Mesodermal cell (in vitro differentiated cells): ENCODE results near the gene FAM228B.
"Not testable (repeated sequence)": the region's sequence is repeated elsewhere in the genome, so short reads cannot be mapped to it uniquely, and the experiment has no call there.

Experiments
- H3K27ac ChIP-seq: 2 replicates; pipeline ENCODE4 v1.7.0; 2013; ENCODE audit warnings: mild to moderate bottlenecking, low read depth, low read length, moderate library complexity; ENCODE audit not compliant: severe bottlenecking
- H3K36me3 ChIP-seq: 2 replicates; pipeline ENCODE4 v1.7.1; 2013; ENCODE audit warnings: mild to moderate bottlenecking, low read length, moderate library complexity; ENCODE audit not compliant: control insufficient read depth, insufficient read depth
- H3K4me1 ChIP-seq: one replicate; pipeline ENCODE4 v1.7.1; 2013; ENCODE audit warnings: mild to moderate bottlenecking, low read length; ENCODE audit not compliant: insufficient read depth, control insufficient read depth, poor library complexity, severe bottlenecking
- H3K4me3 ChIP-seq: 2 replicates; pipeline ENCODE4 v1.7.0; 2013; ENCODE audit warnings: low read length, control low read depth, mild to moderate bottlenecking; ENCODE audit not compliant: insufficient read depth, poor library complexity, severe bottlenecking; ENCODE audit errors: extremely low read depth
- H3K9me3 ChIP-seq: 2 replicates; pipeline ENCODE4 v1.7.1; 2013; ENCODE audit warnings: mild to moderate bottlenecking, low read length, moderate library complexity; ENCODE audit not compliant: control insufficient read depth
- WGBS, 2 experiments: methylation state at CpG; one replicate each; pipeline ENCODE4 v1.1.5; 2013; ENCODE audit warnings: missing lambda C conversion rate in 2 of 2; ENCODE audit not compliant: insufficient coverage in 2 of 2; 5-methylcytosine and 5-hydroxymethylcytosine counted together

FAM228B gene

DNA sequence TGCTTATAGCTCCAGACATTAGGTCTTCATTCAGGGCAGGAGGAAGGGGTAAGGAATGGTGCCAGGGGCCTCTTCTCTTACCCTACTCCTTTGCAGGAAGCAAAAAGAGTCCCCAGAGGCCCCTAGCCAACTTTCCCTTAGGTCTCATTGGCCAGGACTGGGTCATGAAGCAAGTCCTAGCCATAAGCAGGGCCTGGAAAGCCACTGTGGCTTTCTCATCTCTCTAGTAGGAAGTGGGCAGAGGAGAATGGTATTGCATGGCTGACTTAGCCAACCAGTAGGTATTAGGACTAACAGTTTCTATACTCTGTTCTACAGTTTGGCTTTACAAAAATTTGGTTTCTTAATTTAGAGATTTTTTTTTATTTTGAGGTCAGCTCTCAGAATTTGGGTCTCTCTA lies 56.4 kb downstream of the FAM228B start:
- Histone ChIP-seq H3K36me3 (no peaks in the 10 kb centered on the region), H3K27ac (no peak overlapping the region), H3K4me3 (no peak overlapping the region), H3K4me1 (no peaks in the 10 kb centered on the region), H3K9me3 (no peaks in the 10 kb centered on the region)

DNA sequence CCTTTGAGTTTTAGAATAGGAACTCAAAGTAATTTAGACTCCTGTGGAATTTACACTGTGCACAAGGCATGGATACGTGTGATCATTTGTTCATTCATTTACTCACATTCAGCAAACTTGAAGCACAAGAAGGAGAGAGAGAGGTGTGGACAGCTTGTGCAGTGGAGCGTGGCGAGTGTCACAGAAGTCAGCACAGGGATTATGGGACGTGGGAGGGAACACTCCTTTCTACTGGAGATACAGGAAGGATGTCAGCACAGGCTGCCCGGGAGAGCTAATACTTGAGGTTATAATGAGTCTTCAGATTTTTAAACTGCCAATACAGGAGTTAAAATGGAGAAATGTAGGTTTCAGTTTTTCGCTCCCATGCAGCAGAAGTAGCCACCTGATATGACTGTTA lies 58.6 kb downstream of the FAM228B start:
- Histone ChIP-seq H3K27ac (no peak overlapping the region), H3K4me1 (no peaks in the 10 kb centered on the region), H3K9me3 (no peaks in the 10 kb centered on the region), H3K4me3 (no peak overlapping the region), H3K36me3 (no peaks in the 10 kb centered on the region)
- 92 to 95% methylated on average over 5 of the region's 6 CpGs for WGBS, 2 experiments

DNA sequence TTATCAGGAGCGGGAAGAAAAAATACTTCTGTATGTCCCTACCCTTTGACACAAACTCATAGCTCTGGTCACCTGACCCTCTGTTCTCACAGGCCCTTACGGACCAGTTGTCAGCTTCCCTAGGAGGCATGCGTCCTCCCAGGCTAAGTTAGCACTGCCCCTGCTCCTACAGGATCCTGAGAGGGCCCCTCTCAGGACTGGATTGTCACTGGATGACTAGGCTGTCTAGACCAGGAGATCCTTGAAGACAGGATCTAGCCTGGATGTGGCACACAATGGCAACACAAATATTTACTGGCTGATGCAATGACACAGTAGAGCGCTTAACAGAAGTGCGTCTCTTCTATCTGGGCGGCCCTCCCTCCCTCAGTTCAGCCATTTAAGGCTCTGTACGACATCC lies 59.2 kb downstream of the FAM228B start:
- WGBS, 2 experiments: 90 to 95% methylated on average over 4 to 7 of the region's 7 CpGs
- no peaks in the 10 kb centered on the region for H3K4me1 ChIP-seq
- no peak overlapping the region for H3K27ac ChIP-seq

DNA sequence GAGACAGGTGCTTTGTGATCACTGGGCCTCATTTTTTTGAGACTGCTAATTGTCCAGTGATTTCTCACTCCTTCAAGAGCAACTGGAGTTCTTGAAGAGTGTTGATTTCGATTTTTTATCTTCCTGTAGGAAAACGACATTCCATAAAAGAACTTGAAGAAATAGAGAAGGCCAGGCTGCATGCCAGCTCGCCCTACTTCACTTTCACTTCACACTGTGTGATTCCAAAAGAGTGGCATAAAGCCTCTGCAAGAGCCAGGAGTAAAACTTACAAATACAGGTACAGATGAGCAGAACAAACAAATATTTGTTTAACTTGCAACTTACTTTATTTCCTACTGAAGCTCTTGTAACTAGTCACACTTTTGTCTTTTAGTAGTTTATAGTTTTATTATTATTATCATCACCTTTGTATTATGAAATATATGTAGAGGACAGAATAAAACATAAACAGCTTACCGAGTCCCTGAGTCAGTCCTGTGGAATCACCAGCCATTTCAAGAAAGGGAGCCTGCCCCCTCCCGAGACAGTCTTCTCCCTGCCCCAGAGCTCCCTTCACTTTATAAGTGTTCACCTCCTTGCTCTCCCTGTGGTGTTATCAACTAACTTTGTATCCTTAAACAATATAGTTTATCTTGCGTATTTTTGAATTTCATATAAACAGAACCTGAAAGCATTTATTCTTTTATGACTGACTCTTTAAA lies 60.2 kb downstream of the FAM228B start:
- no peak overlapping the region for H3K4me3 ChIP-seq
- no peaks in the 10 kb centered on the region for H3K4me1 ChIP-seq
- WGBS, 2 experiments: 100% methylated on average over 1 of the region's 6 CpGs
- H3K9me3 ChIP-seq: no peaks in the 10 kb centered on the region
- no peak overlapping the region for H3K27ac ChIP-seq
- no peaks in the 10 kb centered on the region for H3K36me3 ChIP-seq

More for the DNA sequence above, 59.2 kb downstream of the FAM228B start:
- H3K9me3 ChIP-seq: no peaks in the 10 kb centered on the region
- H3K36me3 ChIP-seq: no peaks in the 10 kb centered on the region
- no peak overlapping the region for H3K4me3 ChIP-seq

DNA sequence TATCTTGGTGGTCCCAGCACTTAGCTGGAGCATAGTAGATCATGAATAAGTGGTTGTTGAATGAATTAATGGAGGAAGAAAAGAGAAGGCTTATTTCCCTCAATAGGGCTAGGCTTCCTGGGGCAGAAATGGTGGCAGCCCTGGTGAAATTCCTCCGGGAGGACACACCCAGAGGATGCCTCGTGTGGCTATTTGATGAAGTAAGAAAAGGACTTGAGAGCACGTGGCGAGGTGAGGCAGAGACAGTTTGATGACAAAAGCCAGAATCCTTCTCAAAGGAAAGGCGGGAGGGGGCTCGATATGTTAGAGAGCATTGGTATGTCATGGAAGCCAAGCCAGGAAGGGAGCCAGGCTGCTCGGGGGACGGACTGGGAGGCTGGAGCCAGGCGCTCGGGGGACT lies 66.3 kb downstream of the FAM228B start:
- H3K4me1 ChIP-seq: no peaks in the 10 kb centered on the region
- no peak overlapping the region for H3K4me3 ChIP-seq
- WGBS, 2 experiments: 88% methylated on average over 10 of the region's 10 CpGs
- H3K36me3 ChIP-seq: no peaks in the 10 kb centered on the region
- H3K27ac ChIP-seq: no peak overlapping the region
- H3K9me3 ChIP-seq: no peaks in the 10 kb centered on the region

DNA sequence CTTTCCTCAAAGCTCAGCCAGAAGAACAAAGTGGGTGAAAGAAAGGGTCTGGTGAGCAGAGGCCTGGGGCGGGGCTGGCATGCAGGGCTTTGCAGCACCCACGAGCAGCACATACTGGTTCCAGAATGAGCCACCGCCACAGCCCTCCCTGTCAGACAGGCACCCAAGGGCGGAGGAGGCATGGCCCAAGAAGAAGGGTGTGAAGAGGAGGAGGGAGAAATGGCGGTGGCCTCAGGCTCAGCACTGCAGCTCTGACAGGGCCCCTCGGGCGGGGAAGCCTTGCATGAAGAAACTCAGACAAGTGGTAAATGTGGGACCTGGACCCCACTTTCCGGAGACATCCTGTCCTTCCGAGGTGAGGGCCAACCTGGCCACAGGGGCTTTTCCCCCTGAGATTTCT lies 67.2 kb downstream of the FAM228B start:
- 91 to 93% methylated on average over 6 to 8 of the region's 9 CpGs for WGBS, 2 experiments
- no peaks in the 10 kb centered on the region for H3K4me1 ChIP-seq
- no peak overlapping the region for H3K27ac ChIP-seq
- no peaks in the 10 kb centered on the region for H3K36me3 ChIP-seq
- no peaks in the 10 kb centered on the region for H3K9me3 ChIP-seq
- no peak overlapping the region for H3K4me3 ChIP-seq

DNA sequence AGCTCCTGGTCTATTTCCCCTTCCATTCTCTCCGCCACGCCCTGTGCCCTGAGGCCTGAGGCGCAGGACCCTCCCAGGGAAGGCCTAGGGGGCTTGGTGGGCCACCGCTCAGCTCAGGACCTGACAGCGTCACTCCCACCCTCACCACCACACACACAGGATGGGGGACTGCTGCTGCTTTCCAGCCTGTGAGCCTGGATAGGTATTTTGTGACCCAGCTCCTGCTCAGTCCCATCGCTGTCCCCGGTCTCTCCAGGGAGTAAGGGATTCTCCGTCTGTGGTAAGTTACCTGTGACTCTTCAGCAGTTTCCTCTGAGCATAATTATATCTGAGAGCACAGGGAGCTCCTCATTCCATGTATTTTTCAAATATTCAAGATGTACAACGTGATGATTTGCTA lies 67.9 kb downstream of the FAM228B start:
- H3K36me3 ChIP-seq: no peaks in the 10 kb centered on the region
- H3K4me3 ChIP-seq: no peak overlapping the region
- WGBS, 2 experiments: 90 to 95% methylated on average over 7 to 8 of the region's 9 CpGs
- H3K27ac ChIP-seq: no peak overlapping the region
- no peaks in the 10 kb centered on the region for H3K4me1 ChIP-seq
- no peaks in the 10 kb centered on the region for H3K9me3 ChIP-seq

DNA sequence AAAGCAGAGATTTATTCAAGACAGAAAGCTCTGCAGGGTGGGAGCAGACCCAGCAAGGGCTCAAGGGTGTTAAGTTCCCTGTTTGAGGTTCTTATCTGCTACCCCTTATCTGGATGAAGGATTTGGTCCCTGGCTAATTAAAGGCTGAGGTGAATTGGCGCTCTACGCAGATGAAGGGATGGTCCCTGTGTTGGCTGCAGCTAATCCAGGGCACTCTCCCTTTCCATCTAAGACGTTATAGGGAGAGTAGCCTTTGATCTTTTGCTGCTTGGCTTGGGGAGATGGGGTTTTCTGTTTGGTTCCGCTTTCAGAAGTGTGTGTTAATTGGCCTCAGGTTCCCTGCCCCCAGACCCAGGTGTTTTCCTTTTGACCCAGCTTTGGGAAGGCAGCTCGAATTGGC lies 68.6 kb downstream of the FAM228B start:
- WGBS, 2 experiments: 86 to 96% methylated on average over 1 to 3 of the region's 5 CpGs
- no peaks in the 10 kb centered on the region for H3K9me3 ChIP-seq
- no peak overlapping the region for H3K27ac ChIP-seq
- H3K36me3 ChIP-seq: no peaks in the 10 kb centered on the region
- H3K4me3 ChIP-seq: no peak overlapping the region
- H3K4me1 ChIP-seq: no peaks in the 10 kb centered on the region

DNA sequence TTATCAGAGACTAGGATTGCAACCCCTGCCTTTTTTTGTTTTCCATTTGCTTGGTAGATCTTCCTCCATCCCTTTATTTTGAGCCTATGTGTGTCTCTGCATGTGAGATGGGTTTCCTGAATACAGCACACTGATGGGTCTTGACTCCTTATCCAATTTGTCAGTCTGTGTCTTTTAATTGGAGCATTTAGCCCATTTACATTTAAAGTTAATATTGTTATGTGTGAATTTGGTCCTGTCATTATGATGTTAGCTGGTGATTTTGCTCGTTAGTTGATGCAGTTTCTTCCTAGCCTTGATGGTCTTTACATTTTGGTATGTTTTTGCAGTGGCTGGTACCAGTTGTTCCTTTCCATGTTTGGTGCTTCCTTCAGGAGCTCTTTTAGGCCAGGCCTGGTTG lies 73.9 kb downstream of the FAM228B start:
- H3K36me3 ChIP-seq, H3K27ac ChIP-seq, H3K4me1 ChIP-seq, H3K9me3 ChIP-seq, H3K4me3 ChIP-seq: not testable (repeated sequence)
- WGBS, 2 experiments: no CpG with 5 or more reads among the region's 1 CpG

DNA sequence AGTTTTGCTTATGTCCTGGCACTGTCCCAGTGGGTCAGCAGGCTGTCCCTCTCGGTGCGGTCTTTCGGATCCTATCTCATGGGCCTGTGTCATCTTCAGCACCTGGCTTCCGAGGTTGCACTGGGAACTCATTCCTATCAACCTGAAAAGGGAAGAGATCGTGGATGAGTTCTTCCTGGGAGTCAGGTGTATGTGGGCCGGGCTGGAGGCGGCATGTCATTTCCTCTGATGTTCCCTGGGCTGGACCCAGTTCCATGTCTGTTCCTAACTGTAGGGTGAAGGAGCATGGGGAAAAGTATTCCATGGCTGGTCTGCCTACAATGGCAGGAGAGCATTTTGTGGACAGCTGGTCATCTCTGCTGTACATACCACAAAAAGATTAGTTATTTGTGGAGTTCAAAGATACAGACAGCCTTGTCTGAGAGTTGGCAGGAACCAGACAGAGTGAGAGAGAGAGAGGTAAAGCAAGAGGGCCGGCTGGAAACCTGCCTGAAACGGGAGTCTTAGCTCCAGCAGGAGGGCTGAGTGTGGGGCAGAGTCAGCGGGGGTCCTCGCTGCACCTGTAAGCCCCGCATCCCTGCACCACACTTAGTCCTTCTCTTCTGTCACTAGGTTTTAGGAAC lies 76.8 kb downstream of the FAM228B start:
- 88 to 94% methylated on average over 12 of the region's 12 CpGs for WGBS, 2 experiments
- Histone ChIP-seq H3K4me1 (no peaks in the 10 kb centered on the region), H3K36me3 (peaks cover 4% of the 10 kb centered on the region), H3K27ac (no peak overlapping the region), H3K9me3 (no peaks in the 10 kb centered on the region), H3K4me3 (no peak overlapping the region)

DNA sequence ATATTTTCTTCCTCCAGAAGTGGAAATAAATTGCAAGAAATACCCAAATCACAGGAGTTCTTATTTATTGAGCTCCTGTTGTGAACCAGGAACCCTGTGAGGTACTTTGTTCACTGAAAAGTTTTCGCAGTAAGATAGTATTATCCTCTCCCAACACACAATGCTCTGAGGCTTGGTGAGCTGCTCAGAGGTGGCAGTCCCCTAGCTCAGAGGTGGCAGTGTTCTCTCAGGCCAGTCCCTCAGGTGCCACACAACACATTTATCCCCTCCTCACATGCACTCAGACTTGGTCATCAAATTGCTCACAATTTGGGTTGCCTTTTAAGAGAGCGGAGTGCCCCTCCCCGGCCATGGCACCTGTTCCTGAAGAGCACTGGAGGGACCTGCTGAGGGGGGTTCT lies 77.5 kb downstream of the FAM228B start:
- no peak overlapping the region for H3K4me3 ChIP-seq
- H3K36me3 ChIP-seq: peaks cover 4% of the 10 kb centered on the region
- no peak overlapping the region for H3K27ac ChIP-seq
- H3K4me1 ChIP-seq: no peaks in the 10 kb centered on the region
- 94 to 100% methylated on average over 3 of the region's 3 CpGs for WGBS, 2 experiments
- no peaks in the 10 kb centered on the region for H3K9me3 ChIP-seq
